Epithelial cell of proximal tubule (primary cell): ENCODE results near the gene ESRRG. TPM values are rescaled to one million over a fixed set of nuclear protein-coding genes. Genes with fewer than 3 reads are reported as not detected.

Experiments
- DNase-seq: peaks from one replicate; pipeline ENCODE4 v3.0.0-alpha.2; 2011; ENCODE audit warnings: low read depth
- H3K4me3 ChIP-seq: 2 replicates; pipeline ENCODE4 v1.5.1; 2011; ENCODE audit warnings: low read depth, mild to moderate bottlenecking, low read length
- CTCF ChIP-seq: conservative IDR thresholded peaks from 2 replicates; pipeline ENCODE4 v1.5.1; 2012; ENCODE audit warnings: low read depth, mild to moderate bottlenecking, low read length
- total RNA-seq: library from RNA; depleted of rRNA; stranded (reverse); fragments of >200 nt; gene quantifications from 2 replicates; pipeline ENCODE4 v1.2.3, GENCODE V29; 2015

The ESRRG gene
- total RNA-seq, 1 donor from 2014 or later = 0.52 TPM

- H3K4me3 ChIP-seq = no peak overlapping the region
- TF ChIP-seq CTCF = no peak
- DNase-seq = no peak
These were observed 57.4 kb downstream of the ESRRG start for GRCh38 chr1:216665856-216666255.

GRCh38 chr1:216665406-216665805 is 57.8 kb downstream of the ESRRG start:
- TF ChIP-seq CTCF = no peak
- DNase-seq = no peak
- no peak overlapping the region for H3K4me3 ChIP-seq

- DNase-seq = no peak
- TF ChIP-seq CTCF = no peak
- H3K4me3 ChIP-seq = no peak overlapping the region
These were observed 60.5 kb downstream of the ESRRG start for GRCh38 chr1:216662681-216663080.

GRCh38 chr1:216660561-216660960 is 62.7 kb downstream of the ESRRG start:
- no peak for TF ChIP-seq CTCF
- DNase-seq = no peak
- no peak overlapping the region for H3K4me3 ChIP-seq

GRCh38 chr1:216653001-216653400 is 70.2 kb downstream of the ESRRG start:
- H3K4me3 ChIP-seq = no peak overlapping the region
- TF ChIP-seq CTCF = no peak
- no peak for DNase-seq

- DNase-seq = no peak
- no peak for TF ChIP-seq CTCF
- no peak overlapping the region for H3K4me3 ChIP-seq
These were observed 71.3 kb downstream of the ESRRG start for GRCh38 chr1:216651826-216652418.

- TF ChIP-seq CTCF = no peak
- DNase-seq = no peak
- no peak overlapping the region for H3K4me3 ChIP-seq
These were observed 80.1 kb downstream of the ESRRG start for GRCh38 chr1:216643176-216643575.
